A673 (cell line): ENCODE data around the gene CHCHD6. TPM values are rescaled to one million over a fixed set of nuclear protein-coding genes. Genes with fewer than 3 reads are reported as not detected.

Experiments
- BruUV-seq: library from RNA; stranded (reverse); fragments of 400-500 nt; replicated peaks from 2 replicates; lab custom pipeline; 2021; lab: Mats Ljungman, UMichigan
- CTCF ChIA-PET: fragments of 300-600 bp; sonication (Branson Sonifier 250); formaldehyde crosslinking; loops from one replicate; lab custom pipeline; 2022; ENCODE audit warnings: antibody characterized with exemption; lab: Charles Lee
- POLR2A ChIA-PET: fragments of 300-600 bp; sonication (Branson Sonifier 250); formaldehyde crosslinking; loops from one replicate; lab custom pipeline; 2022; ENCODE audit warnings: antibody characterized with exemption; ENCODE audit not compliant: low non-redundant PET; lab: Charles Lee
- DNase-seq: peaks from one replicate; pipeline ENCODE4 v3.0.0-alpha.2; 2015; ENCODE audit warnings: low spot score
- H3K27ac ChIP-seq: fragments of 200-600 bp; sonication (generic); 2 replicates; pipeline ENCODE4 v1.5.1; 2016; ENCODE audit warnings: mixed run types, low read depth, mild to moderate bottlenecking, mixed read lengths, antibody characterized with exemption, low read length; ENCODE audit not compliant: poor library complexity, severe bottlenecking
- H3K27me3 ChIP-seq: fragments of 200-600 bp; sonication (generic); replicated peaks from 2 replicates; pipeline ENCODE4 v1.6.1; 2017; ENCODE audit warnings: mixed run types, low read depth, mild to moderate bottlenecking, mixed read lengths, antibody characterized with exemption, low read length; ENCODE audit not compliant: insufficient read depth, poor library complexity
- H3K36me3 ChIP-seq: fragments of 200-600 bp; sonication (generic); 2 replicates; pipeline ENCODE4 v1.6.1; 2016; ENCODE audit warnings: mixed run types, mild to moderate bottlenecking, mixed read lengths, antibody characterized with exemption, low read length; ENCODE audit not compliant: insufficient read depth, poor library complexity, severe bottlenecking
- H3K4me1 ChIP-seq: fragments of 200-600 bp; sonication (generic); 2 replicates; pipeline ENCODE4 v1.6.1; 2017; ENCODE audit warnings: mixed run types, mild to moderate bottlenecking, mixed read lengths, antibody characterized with exemption, low read length; ENCODE audit not compliant: insufficient read depth, poor library complexity, severe bottlenecking
- H3K4me3 ChIP-seq: fragments of 200-600 bp; sonication (generic); 2 replicates; pipeline ENCODE4 v1.5.1; 2016; ENCODE audit warnings: low read depth, mixed run types, mild to moderate bottlenecking, mixed read lengths, low read length; ENCODE audit not compliant: poor library complexity, severe bottlenecking
- H3K9me3 ChIP-seq: fragments of 200-600 bp; sonication (generic); 2 replicates; pipeline ENCODE4 v1.6.1; 2016; ENCODE audit warnings: mixed run types, low read depth, mild to moderate bottlenecking, mixed read lengths, antibody characterized with exemption, low read length; ENCODE audit not compliant: poor library complexity, severe bottlenecking
- CTCF ChIP-seq: fragments of 300-800, 200-600 bp; sonication (generic); conservative IDR thresholded peaks from 2 replicates; pipeline ENCODE4 v1.5.1; 2017; ENCODE audit warnings: low read depth, mild to moderate bottlenecking, antibody characterized with exemption, low read length, moderate library complexity, mixed read lengths
- EZH2 ChIP-seq: fragments of 200-600 bp; sonication (generic); IDR thresholded peaks from 2 replicates; pipeline ENCODE4 v1.6.1; 2017; ENCODE audit warnings: borderline replicate concordance, low read depth, mild to moderate bottlenecking, mixed read lengths, antibody characterized with exemption, low read length; ENCODE audit not compliant: poor library complexity, severe bottlenecking
- intact Hi-C: fragments of 100-400 bp; cut with micrococcal nuclease; formaldehyde crosslinking; loops from one replicate; pipeline ENCODE4 v1.10.0; 2022; ENCODE audit not compliant: unreplicated experiment
- total RNA-seq: library from RNA; stranded (reverse); gene quantifications from 2 replicates; pipeline ENCODE4 v1.2.3, GENCODE V29; 2021

Gene CHCHD6
- total RNA-seq, 1 experiment from 2014 or later: 23.3 TPM

- BruUV-seq: no TSS peak
- TF ChIP-seq EZH2: no peak
- TF ChIP-seq CTCF: no peak
- H3K9me3 ChIP-seq: no peaks in the 10 kb centered on the region
- ChIA-PET POLR2A (no interaction called here), CTCF (no interaction called here)
- intact Hi-C loops: no loop called here
- no peaks in the 10 kb centered on the region for H3K36me3 ChIP-seq
- H3K27me3 ChIP-seq: no peaks in the 10 kb centered on the region
- DNase-seq: no peak
- H3K4me3 ChIP-seq: no peak overlapping the region
- H3K27ac ChIP-seq: no peak overlapping the region
- no peaks in the 10 kb centered on the region for H3K4me1 ChIP-seq
Measured at GRCh38 chr3:126870608-126871210, 166.7 kb downstream of the CHCHD6 start.

GRCh38 chr3:126872701-126873342, 168.8 kb downstream of the CHCHD6 start:
- BruUV-seq: no TSS peak
- H3K27me3 ChIP-seq: no peaks in the 10 kb centered on the region
- ChIA-PET POLR2A (no interaction called here), CTCF (no interaction called here)
- no peak overlapping the region for H3K27ac ChIP-seq
- intact Hi-C loops: no loop called here
- no peak overlapping the region for H3K4me3 ChIP-seq
- no peak for DNase-seq
- no peaks in the 10 kb centered on the region for H3K9me3 ChIP-seq
- no peaks in the 10 kb centered on the region for H3K36me3 ChIP-seq
- TF ChIP-seq CTCF (no peak), EZH2 (no peak)
- H3K4me1 ChIP-seq: no peaks in the 10 kb centered on the region

- ChIA-PET POLR2A (no interaction called here), CTCF (no interaction called here)
Measured at GRCh38 chr3:126873416-126873815, 169.4 kb downstream of the CHCHD6 start.

More at GRCh38 chr3:126873416-126873815, 169.4 kb downstream of the CHCHD6 start:
- no peak for DNase-seq
- Histone ChIP-seq H3K4me3 (no peak overlapping the region), H3K9me3 (no peaks in the 10 kb centered on the region), H3K36me3 (no peaks in the 10 kb centered on the region), H3K27me3 (no peaks in the 10 kb centered on the region), H3K27ac (no peak overlapping the region), H3K4me1 (no peaks in the 10 kb centered on the region)
- TF ChIP-seq CTCF (no peak), EZH2 (no peak)
- intact Hi-C loops: no loop called here
- BruUV-seq: no TSS peak
